Brain microvascular endothelial cell (primary cell): ENCODE results near the gene PLSCR3.

Experiments
- DNase-seq: peaks from one replicate; pipeline ENCODE4 v3.0.0-alpha.2; 2020
- H3K27ac ChIP-seq: fragments of 250-450 bp; sonication (Bioruptor Pico); 2 replicates; pipeline ENCODE4 v1.5.1; 2020; ENCODE audit warnings: mild to moderate bottlenecking, moderate library complexity
- H3K27me3 ChIP-seq: fragments of 250-450 bp; sonication (Bioruptor Pico); replicated peaks from 2 replicates; pipeline ENCODE4 v1.5.1; 2020; ENCODE audit warnings: mild to moderate bottlenecking
- H3K36me3 ChIP-seq: fragments of 250-450 bp; sonication (Bioruptor Pico); replicated peaks from 2 replicates; pipeline ENCODE4 v1.5.1; 2020; ENCODE audit warnings: mild to moderate bottlenecking
- H3K4me3 ChIP-seq: 2 replicates; pipeline ENCODE4 v1.5.1; 2011; ENCODE audit warnings: low read depth, mild to moderate bottlenecking, control low read depth, low read length, moderate library complexity
- CTCF ChIP-seq: IDR thresholded peaks from 2 replicates; pipeline ENCODE4 v1.5.1; 2011; ENCODE audit warnings: low read depth, mild to moderate bottlenecking, moderate library complexity, low read length, control low read depth, inconsistent platforms; ENCODE audit errors: missing control alignments
- in situ Hi-C: cut with HindIII; loops from 2 replicates; pipeline ENCODE4 v1.10.0; 2017; ENCODE audit warnings: low sequenced_read_pairs, low pct_ligation_motif_present

The PLSCR3 gene

GRCh38 chr17:7383742-7384488 lies 10.4 kb downstream of the PLSCR3 start:
- H3K27me3 ChIP-seq = peaks cover 20% of the 10 kb centered on the region
- H3K36me3 ChIP-seq = peaks cover 5% of the 10 kb centered on the region
- H3K4me3 ChIP-seq = peak overlapping the region; percentile 42
- no peak for DNase-seq
- in situ Hi-C loops = no loop called here
- no peak for TF ChIP-seq CTCF
- no peak overlapping the region for H3K27ac ChIP-seq

GRCh38 chr17:7383371-7383741 lies 11.0 kb downstream of the PLSCR3 start:
- no peak overlapping the region for H3K4me3 ChIP-seq
- no peaks in the 10 kb centered on the region for H3K36me3 ChIP-seq
- no peak for TF ChIP-seq CTCF
- no peak for DNase-seq
- in situ Hi-C loops = no loop called here
- H3K27ac ChIP-seq = no peak overlapping the region
- H3K27me3 ChIP-seq = peaks cover 20% of the 10 kb centered on the region

- DNase-seq = no peak
- no peak overlapping the region for H3K4me3 ChIP-seq
- no peak overlapping the region for H3K27ac ChIP-seq
- in situ Hi-C loops = no loop called here
- peaks cover 20% of the 10 kb centered on the region for H3K27me3 ChIP-seq
- no peak for TF ChIP-seq CTCF
- no peaks in the 10 kb centered on the region for H3K36me3 ChIP-seq
Measured at GRCh38 chr17:7382901-7383300, 11.4 kb downstream of the PLSCR3 start.

- no peak for DNase-seq
- H3K27ac ChIP-seq = no peak within 1 kb of the TSS
- peaks cover 20% of the 10 kb centered on the region for H3K27me3 ChIP-seq
- H3K36me3 ChIP-seq = no peaks in the 10 kb centered on the region
- TF ChIP-seq CTCF = no peak
- H3K4me3 ChIP-seq = no peak within 1 kb of the TSS
- in situ Hi-C loops = no loop called here
Measured at GRCh38 chr17:7380855-7381683, 13.3 kb downstream of the PLSCR3 start, which contains the start of gene TNK1. TNK1 (plus strand) TSS chr17:7381089; CDS start chr17:7382927, 1,838 bp downstream.

- Histone ChIP-seq H3K4me3 (no peak overlapping the region), H3K27ac (no peak overlapping the region), H3K36me3 (no peaks in the 10 kb centered on the region), H3K27me3 (peaks cover 20% of the 10 kb centered on the region)
- in situ Hi-C loops = no loop called here
- TF ChIP-seq CTCF = no peak
- DNase-seq = no peak
Measured at GRCh38 chr17:7380321-7380720, 14.0 kb downstream of the PLSCR3 start.
